GM12872 (cell line): ENCODE results near the gene UGT1A9.

Experiments used
- CTCF ChIP-seq: IDR thresholded peaks from 3 replicates; pipeline ENCODE4 v1.5.1; 2011; ENCODE audit warnings: low read depth, mild to moderate bottlenecking, low read length, moderate library complexity; ENCODE audit not compliant: insufficient read depth

Gene UGT1A9

GRCh38 chr2:233746475-233747282 lies 75.0 kb downstream of the UGT1A9 start:
- no peak for TF ChIP-seq CTCF

- no peak for TF ChIP-seq CTCF
Observed at GRCh38 chr2:233747283-233747544, 75.5 kb downstream of the UGT1A9 start.

GRCh38 chr2:233754872-233755611 lies 83.3 kb downstream of the UGT1A9 start:
- no peak for TF ChIP-seq CTCF

- TF ChIP-seq CTCF, result no peak
Observed at GRCh38 chr2:233756429-233757081, 84.9 kb downstream of the UGT1A9 start.

GRCh38 chr2:233758141-233758540 lies 86.4 kb downstream of the UGT1A9 start:
- no peak for TF ChIP-seq CTCF

GRCh38 chr2:233758849-233759248 lies 87.2 kb downstream of the UGT1A9 start:
- no peak for TF ChIP-seq CTCF

- no peak for TF ChIP-seq CTCF
Observed at GRCh38 chr2:233760043-233760442, 88.3 kb downstream of the UGT1A9 start, which contains the start of gene UGT1A1. Gene UGT1A1 (plus strand): TSS chr2:233760270. CDS start chr2:233760288, 18 bp downstream.
